ENCODE data around the gene AFF1.

Gene AFF1

DNA sequence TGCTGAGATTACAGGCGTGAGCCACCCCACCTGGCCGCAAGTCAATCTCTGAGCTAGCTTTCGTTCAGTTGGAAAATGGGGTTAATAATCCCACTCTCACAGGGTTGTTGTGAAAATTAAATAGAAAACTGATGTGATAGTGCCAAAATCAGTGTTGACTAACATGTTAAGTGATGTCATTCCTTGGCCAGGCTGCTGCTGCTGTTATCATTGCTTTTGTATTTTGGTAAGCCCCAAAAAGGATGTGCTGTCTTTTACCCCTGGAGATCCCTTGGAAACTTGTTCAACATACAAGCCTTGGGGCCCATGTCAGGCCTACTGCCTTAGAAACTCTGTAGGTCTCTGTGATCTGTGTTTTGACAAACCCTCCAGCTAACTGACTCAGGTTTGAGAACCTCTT lies 106.3 kb downstream of the AFF1 start:
- peak; percentile 47 to 62 for DNase-seq
- TF ChIP-seq POLR2A (IDR thresholded peaks at IDR 0.05; ENCODE audit: low read length) (no peak), GATA1 (IDR thresholded peaks at IDR 0.05; ENCODE audit: low read depth, low read length) (no peak)

DNA sequence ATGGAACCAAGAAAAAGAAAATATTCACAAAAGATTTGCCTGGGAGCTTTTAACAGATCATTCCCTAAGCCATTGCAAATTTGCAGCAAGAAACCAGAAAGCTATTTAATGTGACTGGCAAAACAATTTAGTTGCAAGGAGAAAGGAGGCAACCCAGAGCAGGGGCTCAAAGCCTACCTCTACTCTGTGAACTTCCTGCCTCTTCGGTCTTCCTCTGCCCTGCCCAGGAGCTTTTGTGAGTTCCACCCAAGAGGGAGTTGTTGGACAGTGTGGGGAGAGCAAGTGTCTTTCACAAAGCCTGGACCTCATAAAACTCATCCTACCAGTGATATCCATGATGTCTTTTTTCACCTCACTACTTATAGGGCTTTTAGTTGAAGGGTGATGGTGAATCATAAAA lies 107.4 kb downstream of the AFF1 start:
- DNase-seq, result no peak
- TF ChIP-seq GATA1 (IDR thresholded peaks at IDR 0.05; ENCODE audit: low read depth, low read length), result no peak
- TF ChIP-seq POLR2A (IDR thresholded peaks at IDR 0.05; ENCODE audit: low read length), result no peak

DNA sequence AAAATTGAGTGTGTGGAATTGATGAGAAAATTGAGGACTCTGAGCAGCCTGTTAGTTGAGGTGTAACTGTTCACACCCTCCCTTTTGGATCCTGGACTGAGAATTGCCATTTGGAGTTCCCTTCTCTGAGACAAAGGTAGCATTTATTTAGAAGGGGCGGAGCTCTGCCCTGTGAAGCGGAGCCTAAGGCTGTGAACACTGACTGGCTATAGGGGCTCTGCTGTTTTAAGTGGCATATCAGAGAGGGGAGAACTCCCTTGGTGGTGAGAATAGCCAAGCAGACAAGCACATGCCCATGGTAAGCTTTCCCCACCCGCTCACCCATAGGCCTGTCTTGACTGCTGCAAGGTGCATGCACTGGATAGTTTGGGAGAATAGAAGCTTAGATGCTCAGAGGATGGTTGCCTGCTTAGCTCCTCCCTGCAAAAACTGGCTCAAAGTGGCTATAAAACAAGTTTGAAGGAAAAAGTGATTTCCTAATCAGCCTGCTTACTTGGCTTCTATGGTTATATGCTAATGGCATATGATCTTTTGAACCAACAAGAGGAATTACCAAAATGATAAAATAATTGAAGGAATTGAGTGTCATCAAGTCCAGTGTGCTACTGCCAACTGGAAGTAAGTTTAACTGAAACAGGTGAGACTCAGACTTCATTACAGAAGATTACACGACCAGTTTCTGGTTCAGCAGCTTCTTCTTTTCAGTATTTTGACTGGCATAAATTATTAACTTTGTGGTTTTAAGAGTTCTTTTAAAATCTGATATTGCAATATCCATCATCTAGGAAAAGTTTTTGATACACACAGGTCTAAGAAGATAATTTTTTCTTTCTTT lies 108.4 kb downstream of the AFF1 start:
- no peak for TF ChIP-seq GATA1 (IDR thresholded peaks at IDR 0.05; ENCODE audit: low read depth, low read length)
- no peak for TF ChIP-seq POLR2A (IDR thresholded peaks at IDR 0.05; ENCODE audit: low read length)
- DNase-seq, result peak in 1 of 2 experiments; percentile 26

DNA sequence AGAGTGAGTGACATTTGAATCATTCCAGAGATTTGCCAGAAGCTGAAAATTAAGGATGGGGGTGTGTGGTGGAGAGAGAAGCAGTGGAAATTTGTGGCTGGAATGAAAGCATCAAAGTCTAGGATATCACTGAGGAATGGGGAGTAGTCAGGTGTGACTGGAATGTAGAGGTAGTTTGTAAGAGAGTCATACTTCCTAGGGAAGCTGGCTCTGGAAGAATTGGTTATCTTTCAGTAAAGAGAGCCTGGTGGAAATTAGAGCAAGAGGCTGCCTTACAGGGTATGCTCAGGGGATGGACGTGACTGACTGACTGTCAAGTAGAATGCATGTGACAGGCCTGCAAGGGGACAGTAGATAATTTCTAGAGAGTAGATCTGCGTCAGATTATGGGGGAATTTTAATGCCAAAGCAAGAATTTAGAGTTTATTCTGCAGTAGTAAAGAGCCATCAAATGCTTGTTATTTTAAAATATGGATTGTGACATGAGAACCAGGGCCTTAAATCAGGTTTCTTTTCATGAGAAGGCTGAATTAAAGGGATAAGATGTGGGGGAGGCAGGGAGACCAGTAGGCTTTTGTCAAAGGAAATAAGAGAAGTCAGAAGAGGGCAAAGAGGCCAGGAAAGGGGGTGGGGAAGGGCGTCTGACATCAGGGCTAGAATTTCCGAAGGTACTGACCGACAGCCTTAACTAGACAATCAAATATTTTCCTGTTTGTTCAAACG lies 109.9 kb downstream of the AFF1 start:
- no peak for TF ChIP-seq POLR2A (IDR thresholded peaks at IDR 0.05; ENCODE audit: low read length)
- no peak for TF ChIP-seq GATA1 (IDR thresholded peaks at IDR 0.05; ENCODE audit: low read depth, low read length)
- peak; percentile 65 to 72 for DNase-seq

DNA sequence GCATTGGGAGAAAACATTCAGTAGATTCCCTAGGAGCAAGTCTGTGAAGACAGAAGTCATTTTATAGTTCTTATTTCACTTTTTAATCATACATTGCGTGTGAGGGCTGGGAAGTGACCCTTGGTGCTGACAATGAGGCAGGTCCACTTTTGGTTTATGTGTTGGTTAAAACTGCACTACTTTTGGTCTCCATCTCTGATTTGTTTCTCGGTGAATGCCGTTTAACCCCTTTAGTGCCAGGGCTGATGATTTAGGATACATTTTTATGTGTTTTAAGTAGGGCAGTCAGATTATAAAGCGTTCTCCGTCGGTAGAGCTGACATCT lies 110.4 kb downstream of the AFF1 start:
- DNase-seq, result no peak
- TF ChIP-seq GATA1 (IDR thresholded peaks at IDR 0.05; ENCODE audit: low read depth, low read length) (no peak), POLR2A (IDR thresholded peaks at IDR 0.05; ENCODE audit: low read length) (no peak)

DNA sequence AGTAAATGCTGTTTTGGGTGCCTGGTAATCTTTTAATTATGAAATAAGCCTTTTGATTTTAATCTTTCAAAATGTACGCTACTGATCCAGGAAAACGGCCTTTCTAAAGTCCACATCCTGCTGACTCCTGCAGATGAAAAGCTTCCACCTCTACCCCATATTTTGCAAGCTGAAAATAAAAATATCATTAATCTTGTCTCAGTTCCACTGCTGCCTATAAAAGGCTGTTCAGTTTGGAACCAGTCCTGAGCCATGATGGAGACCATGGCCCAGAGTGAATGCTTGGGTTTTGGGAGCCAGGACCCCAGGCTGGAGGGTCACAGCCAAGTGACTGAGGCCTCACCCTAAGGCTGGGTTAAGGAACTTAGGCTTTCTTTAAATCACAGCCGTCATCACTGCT lies 110.8 kb downstream of the AFF1 start:
- DNase-seq, result no peak
- no peak for TF ChIP-seq GATA1 (IDR thresholded peaks at IDR 0.05; ENCODE audit: low read depth, low read length)
- no peak for TF ChIP-seq POLR2A (IDR thresholded peaks at IDR 0.05; ENCODE audit: low read length)

DNA sequence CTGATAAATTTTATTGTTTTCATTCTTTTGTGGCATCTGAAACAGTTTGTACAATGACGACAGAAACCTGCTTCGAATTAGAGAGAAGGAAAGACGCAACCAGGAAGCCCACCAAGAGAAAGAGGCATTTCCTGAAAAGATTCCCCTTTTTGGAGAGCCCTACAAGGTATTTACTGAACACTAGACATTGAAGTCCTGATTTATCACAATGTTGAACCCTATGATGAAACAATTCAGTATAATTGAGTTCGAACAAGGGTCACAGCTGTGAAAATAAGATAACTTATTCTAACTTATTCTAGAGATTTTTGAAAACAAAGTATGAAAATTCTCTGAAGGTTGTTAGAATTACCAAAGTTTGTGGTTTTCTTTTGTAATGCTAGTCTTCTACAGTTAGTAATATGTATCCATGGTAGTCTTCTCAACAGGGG lies 111.3 kb downstream of the AFF1 start:
- TF ChIP-seq POLR2A (IDR thresholded peaks at IDR 0.05; ENCODE audit: low read length), result no peak
- TF ChIP-seq GATA1 (IDR thresholded peaks at IDR 0.05; ENCODE audit: low read depth, low read length), result no peak
- no peak for DNase-seq

DNA sequence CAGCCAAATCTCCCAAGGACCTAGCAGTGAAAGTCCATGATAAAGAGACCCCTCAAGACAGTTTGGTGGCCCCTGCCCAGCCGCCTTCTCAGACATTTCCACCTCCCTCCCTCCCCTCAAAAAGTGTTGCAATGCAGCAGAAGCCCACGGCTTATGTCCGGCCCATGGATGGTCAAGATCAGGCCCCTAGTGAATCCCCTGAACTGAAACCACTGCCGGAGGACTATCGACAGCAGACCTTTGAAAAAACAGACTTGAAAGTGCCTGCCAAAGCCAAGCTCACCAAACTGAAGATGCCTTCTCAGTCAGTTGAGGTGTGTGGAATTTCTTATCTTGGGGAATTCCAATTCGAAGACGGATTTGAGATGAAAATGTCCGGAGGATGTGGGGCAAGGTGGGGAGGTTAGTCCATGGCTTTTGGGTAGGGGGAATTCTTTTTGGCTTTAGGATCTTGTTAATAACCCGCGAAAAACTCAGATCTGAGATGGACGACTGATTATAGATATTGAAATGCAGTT lies 112.5 kb downstream of the AFF1 start:
- DNase-seq, result no peak
- TF ChIP-seq POLR2A (IDR thresholded peaks at IDR 0.05; ENCODE audit: low read length) (no peak), GATA1 (IDR thresholded peaks at IDR 0.05; ENCODE audit: low read depth, low read length) (no peak)

DNA sequence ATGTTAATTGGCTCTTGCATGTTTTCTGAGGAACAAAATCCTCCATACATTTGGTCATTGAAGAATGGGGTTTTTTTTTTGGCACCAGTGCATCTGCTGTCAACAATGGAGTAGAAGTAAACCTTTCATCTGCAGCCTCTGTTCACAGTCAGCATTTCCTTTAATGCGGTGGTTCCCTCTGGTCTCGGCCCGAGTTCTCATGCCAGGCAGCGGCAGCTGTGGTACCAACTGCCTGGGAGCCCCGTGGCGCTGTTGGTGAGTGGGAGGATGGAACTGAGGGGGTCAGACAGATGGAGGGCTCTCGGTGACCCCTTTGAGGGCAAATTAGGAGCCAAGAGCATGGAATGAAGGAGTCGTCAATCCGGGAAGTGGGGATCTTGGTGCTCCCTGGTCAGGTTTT lies 114.7 kb downstream of the AFF1 start:
- no peak for TF ChIP-seq POLR2A (IDR thresholded peaks at IDR 0.05; ENCODE audit: low read length)
- TF ChIP-seq GATA1 (IDR thresholded peaks at IDR 0.05; ENCODE audit: low read depth, low read length), result no peak
- DNase-seq, result no peak

DNA sequence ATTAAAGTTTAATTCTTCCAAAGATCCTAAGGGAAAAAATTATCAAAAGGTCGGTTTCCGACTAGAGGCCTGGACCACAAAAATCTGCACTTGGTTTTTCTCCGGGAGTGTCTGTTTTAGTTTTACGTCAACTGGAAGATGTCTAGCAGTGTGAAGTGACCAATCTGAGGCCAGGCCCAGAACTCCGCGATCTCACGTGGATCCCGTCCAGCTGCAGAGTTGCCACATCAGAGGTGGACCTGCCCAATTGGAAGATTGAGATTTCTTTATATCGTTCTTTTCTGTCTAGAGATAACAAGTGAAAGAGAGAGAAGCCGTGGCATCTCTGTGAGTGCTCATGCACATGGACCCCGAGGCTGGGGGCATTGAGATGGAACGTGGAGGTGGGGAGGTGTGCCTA lies 115.8 kb downstream of the AFF1 start:
- no peak for DNase-seq
- TF ChIP-seq POLR2A (IDR thresholded peaks at IDR 0.05; ENCODE audit: low read length) (no peak), GATA1 (IDR thresholded peaks at IDR 0.05; ENCODE audit: low read depth, low read length) (no peak)

DNA sequence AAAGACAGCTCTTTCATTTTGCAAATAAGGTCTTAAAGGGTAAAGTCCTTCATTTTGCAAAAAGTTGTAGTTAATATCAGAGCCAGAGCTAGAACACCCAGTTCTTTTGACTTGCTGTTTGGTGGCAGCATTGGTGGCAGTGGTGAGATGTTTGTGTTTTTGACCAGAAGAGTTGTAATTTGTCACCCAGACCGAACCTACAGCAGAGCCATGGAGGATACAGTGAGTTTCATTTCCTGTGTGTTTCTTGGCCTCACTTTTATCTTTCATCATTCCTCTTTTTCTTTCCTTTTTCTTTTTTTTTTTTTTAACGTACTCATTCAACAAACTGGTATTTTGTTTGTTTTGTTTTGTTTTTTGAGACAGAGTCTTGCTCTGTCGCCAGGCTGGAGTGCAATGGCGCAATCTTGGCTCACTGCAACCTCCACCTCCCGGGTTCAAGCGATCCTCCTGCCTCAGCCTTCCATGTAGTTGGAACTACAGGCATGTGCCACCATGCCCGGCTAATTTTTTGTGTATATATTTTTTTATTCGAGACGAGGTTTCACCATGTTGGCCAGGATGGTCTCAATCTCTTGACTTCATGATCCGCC lies 116.4 kb downstream of the AFF1 start:
- DNase-seq, result no peak
- TF ChIP-seq POLR2A (IDR thresholded peaks at IDR 0.05; ENCODE audit: low read length), result no peak
- no peak for TF ChIP-seq GATA1 (IDR thresholded peaks at IDR 0.05; ENCODE audit: low read depth, low read length)

DNA sequence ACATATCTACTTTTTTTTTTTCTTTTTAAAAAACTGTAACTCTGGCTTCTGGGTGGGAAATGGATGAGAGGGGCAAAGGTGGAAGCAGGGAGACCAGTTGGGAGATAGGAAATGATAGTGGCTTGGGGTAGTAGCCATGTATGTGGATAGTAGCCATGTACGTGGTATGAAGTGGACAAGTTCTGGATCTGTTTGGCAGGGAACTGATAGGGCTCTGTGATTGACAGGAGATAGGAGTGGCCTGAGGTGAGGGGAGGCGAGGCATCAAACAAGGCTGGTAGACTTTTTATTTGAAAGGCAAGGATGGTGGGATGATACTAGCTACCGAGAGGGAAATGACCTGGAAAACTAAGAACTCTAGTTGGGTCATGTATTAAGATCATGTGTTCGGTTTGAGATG lies 117.8 kb downstream of the AFF1 start:
- TF ChIP-seq POLR2A (IDR thresholded peaks at IDR 0.05; ENCODE audit: low read length) (no peak), GATA1 (IDR thresholded peaks at IDR 0.05; ENCODE audit: low read depth, low read length) (no peak)

DNA sequence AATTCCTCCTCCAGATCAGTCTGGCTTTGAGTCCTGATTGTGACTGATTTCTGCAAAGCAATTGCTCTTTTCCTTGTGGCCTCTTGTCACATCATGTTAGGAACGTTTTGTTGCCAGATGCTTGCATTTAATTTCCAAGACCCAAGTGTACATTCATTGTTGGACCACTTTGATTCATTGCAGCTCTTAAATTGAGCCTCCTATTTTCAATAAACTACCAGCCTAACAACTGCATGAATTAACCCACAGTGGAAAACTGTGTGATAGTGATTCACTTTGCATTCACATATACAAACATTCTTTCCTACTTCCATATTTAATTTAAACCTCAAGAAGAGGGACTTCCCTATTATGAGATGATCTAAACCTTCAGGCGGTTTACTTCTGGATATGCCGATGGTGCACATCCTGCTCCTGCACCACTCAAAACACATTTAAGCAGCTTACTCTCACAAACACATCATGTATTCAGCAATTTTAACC lies 118.4 kb downstream of the AFF1 start:
- TF ChIP-seq GATA1 (IDR thresholded peaks at IDR 0.05; ENCODE audit: low read depth, low read length) (no peak), POLR2A (IDR thresholded peaks at IDR 0.05; ENCODE audit: low read length) (no peak)
- DNase-seq, result no peak

More for the DNA sequence above, 117.8 kb downstream of the AFF1 start:
- peak; percentile 41 to 62 for DNase-seq

Data from erythroblast (primary cell).